DMS153 treated with DMSO at 0.1 percent for 48 hours (cell line): ENCODE measurements around the gene MRPL11.
"Not testable (repeated sequence)": the region's sequence is repeated elsewhere in the genome, so short reads cannot be mapped to it uniquely, and the experiment has no call there.

Experiments used
- DNase-seq: peaks from one replicate; lab custom pipeline; 2025; ENCODE audit not compliant: unreplicated experiment; lab: John Stamatoyannopoulos, UW

MRPL11 gene

GRCh38 chr11:66467034-66467659 is 28.5 kb upstream of the MRPL11 start:
- DNase-seq: no peak

- DNase-seq: peak; percentile 69
Measured at GRCh38 chr11:66466225-66467033, 27.8 kb upstream of the MRPL11 start, which contains the start of gene PELI3. Gene PELI3, plus strand, starts transcription at chr11:66466905. Its CDS starts 1,224 bp downstream, at chr11:66468129.

GRCh38 chr11:66465373-66466224 is 27.0 kb upstream of the MRPL11 start:
- no peak for DNase-seq

- DNase-seq: no peak
Measured at GRCh38 chr11:66464916-66465315, 26.3 kb upstream of the MRPL11 start.

- not testable (repeated sequence) for DNase-seq
Measured at GRCh38 chr11:66464116-66464515, 25.5 kb upstream of the MRPL11 start.

- no peak for DNase-seq
Measured at GRCh38 chr11:66462911-66463310, 24.3 kb upstream of the MRPL11 start.

- no peak for DNase-seq
Measured at GRCh38 chr11:66462010-66462409, 23.4 kb upstream of the MRPL11 start.

- no peak for DNase-seq
Measured at GRCh38 chr11:66459138-66459778, 20.6 kb upstream of the MRPL11 start.

- no peak for DNase-seq
Measured at GRCh38 chr11:66457826-66458225, 19.2 kb upstream of the MRPL11 start.

- DNase-seq: no peak
Measured at GRCh38 chr11:66454828-66455227, 16.2 kb upstream of the MRPL11 start.

GRCh38 chr11:66454247-66454646 is 15.6 kb upstream of the MRPL11 start:
- no peak for DNase-seq

- no peak for DNase-seq
Measured at GRCh38 chr11:66451663-66452062, 13.0 kb upstream of the MRPL11 start.

- DNase-seq: no peak
Measured at GRCh38 chr11:66450560-66450959, 11.9 kb upstream of the MRPL11 start.

- DNase-seq: no peak
Measured at GRCh38 chr11:66448523-66448922, 9.9 kb upstream of the MRPL11 start.

GRCh38 chr11:66447012-66447411 is 8.4 kb upstream of the MRPL11 start:
- no peak for DNase-seq

- DNase-seq: no peak
Measured at GRCh38 chr11:66443602-66444001, 5.0 kb upstream of the MRPL11 start.

- not testable (repeated sequence) for DNase-seq
Measured at GRCh38 chr11:66440940-66441282, 2.3 kb upstream of the MRPL11 start.

- DNase-seq: not testable (repeated sequence)
Measured at GRCh38 chr11:66440101-66440939, 1.7 kb upstream of the MRPL11 start.

GRCh38 chr11:66437979-66438503 is 607 bp downstream of the MRPL11 start:
- no peak for DNase-seq

- no peak for DNase-seq
Measured at GRCh38 chr11:66432597-66432996, 6.1 kb downstream of the MRPL11 start.
